Type B pancreatic cell (in vitro differentiated cells): ENCODE results near the gene OR9Q1. TPM values are rescaled to one million over a fixed set of nuclear protein-coding genes. Genes with fewer than 3 reads are reported as not detected.

Experiments
- DNase-seq: peaks from one replicate; pipeline ENCODE4 v3.0.0; 2021; ENCODE audit warnings: mixed read lengths; ENCODE audit not compliant: unreplicated experiment; ENCODE audit errors: extremely low spot score
- H3K27ac Mint-ChIP-seq: 2 replicates; pipeline ENCODE4 v1.8.0; 2021; ENCODE audit warnings: mild to moderate bottlenecking, mixed read lengths
- H3K27me3 Mint-ChIP-seq: 2 replicates; pipeline ENCODE4 v1.8.0; 2021; ENCODE audit warnings: mixed read lengths
- H3K36me3 Mint-ChIP-seq: 2 replicates; pipeline ENCODE4 v1.8.0; 2021; ENCODE audit warnings: mixed read lengths
- H3K4me1 Mint-ChIP-seq: one replicate; pipeline ENCODE4 v1.8.0; 2021; ENCODE audit warnings: mixed read lengths; ENCODE audit not compliant: unreplicated experiment
- H3K4me3 Mint-ChIP-seq: 2 replicates; pipeline ENCODE4 v1.8.0; 2021; ENCODE audit warnings: mild to moderate bottlenecking, mixed read lengths
- H3K9me3 Mint-ChIP-seq: 2 replicates; pipeline ENCODE4 v1.8.0; 2021; ENCODE audit warnings: mixed read lengths
- CTCF ChIP-seq: fragments of 200-600 bp; sonication (generic); conservative IDR thresholded peaks from 2 replicates; pipeline ENCODE4 v1.5.0; 2021; ENCODE audit warnings: antibody characterized with exemption, mild to moderate bottlenecking
- total RNA-seq: library from RNA; stranded (reverse); gene quantifications from 2 replicates; pipeline ENCODE4 v1.2.1, GENCODE V29; 2021; ENCODE audit warnings: low replicate concordance

OR9Q1 gene
- total RNA-seq, 1 donor from 2014 or later = not detected

GRCh38 chr11:58164990-58165389 lies 141.3 kb downstream of the OR9Q1 start:
- no peak for TF ChIP-seq CTCF
- no peak overlapping the region for H3K27ac Mint-ChIP-seq
- no peaks in the 10 kb centered on the region for H3K4me1 Mint-ChIP-seq
- H3K9me3 Mint-ChIP-seq = no peaks in the 10 kb centered on the region
- H3K27me3 Mint-ChIP-seq = no peaks in the 10 kb centered on the region
- DNase-seq = no peak
- H3K4me3 Mint-ChIP-seq = no peak overlapping the region
- no peaks in the 10 kb centered on the region for H3K36me3 Mint-ChIP-seq

GRCh38 chr11:58165504-58166106 lies 141.9 kb downstream of the OR9Q1 start:
- H3K27me3 Mint-ChIP-seq = no peaks in the 10 kb centered on the region
- H3K9me3 Mint-ChIP-seq = no peaks in the 10 kb centered on the region
- no peak for TF ChIP-seq CTCF
- no peak overlapping the region for H3K4me3 Mint-ChIP-seq
- H3K36me3 Mint-ChIP-seq = no peaks in the 10 kb centered on the region
- no peak overlapping the region for H3K27ac Mint-ChIP-seq
- H3K4me1 Mint-ChIP-seq = no peaks in the 10 kb centered on the region
- DNase-seq = no peak

GRCh38 chr11:58177409-58178054 lies 153.9 kb downstream of the OR9Q1 start:
- Mint-ChIP-seq H3K27me3 (no peaks in the 10 kb centered on the region), H3K9me3 (no peaks in the 10 kb centered on the region), H3K27ac (no peak overlapping the region), H3K4me1 (no peaks in the 10 kb centered on the region), H3K36me3 (no peaks in the 10 kb centered on the region), H3K4me3 (no peak overlapping the region)
- no peak for DNase-seq
- TF ChIP-seq CTCF = no peak

- no peak for DNase-seq
- no peaks in the 10 kb centered on the region for H3K27me3 Mint-ChIP-seq
- H3K27ac Mint-ChIP-seq = no peak overlapping the region
- H3K9me3 Mint-ChIP-seq = no peaks in the 10 kb centered on the region
- no peaks in the 10 kb centered on the region for H3K36me3 Mint-ChIP-seq
- no peak for TF ChIP-seq CTCF
- no peak overlapping the region for H3K4me3 Mint-ChIP-seq
- H3K4me1 Mint-ChIP-seq = no peaks in the 10 kb centered on the region
Measured at GRCh38 chr11:58178444-58178843, 154.8 kb downstream of the OR9Q1 start.

- H3K4me1 Mint-ChIP-seq = no peaks in the 10 kb centered on the region
- no peak for TF ChIP-seq CTCF
- no peaks in the 10 kb centered on the region for H3K36me3 Mint-ChIP-seq
- no peak overlapping the region for H3K27ac Mint-ChIP-seq
- no peak overlapping the region for H3K4me3 Mint-ChIP-seq
- H3K27me3 Mint-ChIP-seq = no peaks in the 10 kb centered on the region
- no peak for DNase-seq
- no peaks in the 10 kb centered on the region for H3K9me3 Mint-ChIP-seq
Measured at GRCh38 chr11:58179648-58180047, 156.0 kb downstream of the OR9Q1 start.
